H54 (cell line): Measurements from ENCODE around the gene DRD2.

Experiments used
- DNase-seq: peaks from one replicate; pipeline ENCODE4 v3.0.0; 2011; ENCODE audit warnings: low spot score, mixed read lengths; ENCODE audit not compliant: insufficient read length
- FAIRE-seq: peaks from 3 replicates; lab custom pipeline; 2011; peaks lifted over from hg19 to GRCh38; lab: Jason Lieb, UNC
- POLR2A ChIP-seq: IDR thresholded peaks from 2 replicates; pipeline ENCODE4 v1.6.1; 2011; ENCODE audit warnings: low read depth, mild to moderate bottlenecking, low read length

The DRD2 gene

DNA sequence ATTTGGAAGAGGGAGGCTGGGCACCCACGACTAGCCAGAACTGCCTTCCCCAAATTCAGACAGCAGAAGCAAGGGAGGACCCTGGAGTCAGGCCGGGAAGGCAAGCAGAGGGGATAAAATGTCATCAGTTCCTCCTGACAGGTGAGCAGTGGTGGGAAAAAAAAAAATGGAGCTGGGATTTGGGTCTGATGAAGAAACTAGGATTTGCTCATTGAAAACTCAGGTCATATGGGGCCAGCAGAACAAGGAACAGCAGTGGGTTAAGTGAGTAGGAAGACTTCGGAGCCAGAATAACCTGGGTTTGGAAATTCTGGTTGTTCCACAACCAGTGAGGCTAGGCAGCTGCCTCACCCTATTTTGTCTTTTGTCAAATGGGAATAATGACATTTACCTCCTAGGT lies 28.9 kb upstream of the DRD2 start:
- DNase-seq (no peak), FAIRE-seq (no peak)
- TF ChIP-seq POLR2A = no peak

GRCh38 chr11:113497066-113497910 lies 22.1 kb upstream of the DRD2 start:
- DNase-seq (no peak), FAIRE-seq (no peak)
- no peak for TF ChIP-seq POLR2A

DNA sequence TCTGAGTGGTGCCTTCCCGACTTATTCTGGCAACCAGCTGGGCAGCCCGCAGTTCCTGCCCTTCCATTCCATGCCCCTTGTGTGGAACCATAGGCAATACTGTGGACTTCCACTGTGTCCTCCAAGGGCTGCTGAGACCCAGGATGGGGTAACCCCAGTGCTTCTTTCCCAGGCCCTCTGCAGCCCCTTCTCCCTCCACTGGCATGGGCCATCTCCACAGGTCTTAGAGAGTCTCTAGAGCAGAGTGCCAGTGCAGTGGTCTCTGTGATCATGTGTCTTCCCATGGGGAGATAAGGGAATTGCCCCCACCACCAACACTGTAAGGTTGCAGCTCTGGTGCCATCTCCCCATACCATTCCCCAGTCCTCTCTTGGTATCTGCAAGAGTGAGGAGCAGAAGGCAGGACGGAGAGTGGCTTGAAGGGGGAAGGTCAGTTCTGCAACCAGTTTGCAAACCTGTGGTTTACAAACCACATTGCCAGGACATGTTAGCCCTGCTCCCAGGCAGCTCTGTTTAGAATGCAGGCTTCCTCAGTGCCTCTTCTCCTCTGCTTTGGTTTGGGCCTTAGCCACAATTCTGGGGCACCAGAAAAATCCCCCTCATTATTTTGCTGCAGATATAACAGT lies 20.9 kb upstream of the DRD2 start:
- no peak for TF ChIP-seq POLR2A
- FAIRE-seq = no peak
- no peak for DNase-seq

DNA sequence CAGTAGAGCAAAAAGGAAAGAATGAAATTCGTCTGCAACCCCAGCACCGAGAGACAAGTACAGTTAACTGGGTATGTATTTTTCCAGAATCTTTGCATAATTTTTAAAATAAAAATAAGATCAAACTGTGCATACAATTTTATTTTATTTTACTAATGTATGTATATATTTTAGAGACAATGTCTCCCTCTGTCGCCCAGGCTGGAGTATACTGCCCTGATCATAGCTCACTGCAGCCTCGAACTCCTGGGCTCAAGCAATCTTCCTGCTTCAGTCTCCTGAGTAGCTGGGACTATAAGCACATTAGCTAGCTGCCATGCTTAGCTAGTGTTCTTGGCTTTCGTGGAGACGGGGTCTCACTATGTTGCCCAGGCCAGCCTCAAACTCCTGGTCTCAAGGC lies 18.8 kb upstream of the DRD2 start:
- DNase-seq (no peak), FAIRE-seq (no peak)
- TF ChIP-seq POLR2A = no peak

DNA sequence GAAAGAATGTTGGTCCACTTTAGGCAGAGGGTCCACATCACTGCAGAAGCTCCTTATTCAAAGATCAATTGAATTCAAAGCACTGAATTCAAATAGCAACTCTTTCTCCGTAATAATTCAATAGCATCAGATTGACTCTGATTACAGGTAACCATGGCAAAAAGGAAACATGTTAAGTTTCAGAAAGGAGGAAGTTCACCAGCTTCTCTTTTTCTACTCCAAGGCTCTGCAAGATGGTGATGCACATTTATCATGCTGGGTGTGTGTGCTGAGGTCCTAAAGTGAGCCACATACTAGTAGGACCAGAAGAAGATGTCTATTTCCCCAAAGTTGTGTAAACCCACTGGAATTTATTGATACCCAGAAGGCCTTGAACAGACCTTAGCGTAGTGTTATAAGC lies 18.0 kb upstream of the DRD2 start:
- no peak for FAIRE-seq
- TF ChIP-seq POLR2A = no peak
- no peak for DNase-seq

DNA sequence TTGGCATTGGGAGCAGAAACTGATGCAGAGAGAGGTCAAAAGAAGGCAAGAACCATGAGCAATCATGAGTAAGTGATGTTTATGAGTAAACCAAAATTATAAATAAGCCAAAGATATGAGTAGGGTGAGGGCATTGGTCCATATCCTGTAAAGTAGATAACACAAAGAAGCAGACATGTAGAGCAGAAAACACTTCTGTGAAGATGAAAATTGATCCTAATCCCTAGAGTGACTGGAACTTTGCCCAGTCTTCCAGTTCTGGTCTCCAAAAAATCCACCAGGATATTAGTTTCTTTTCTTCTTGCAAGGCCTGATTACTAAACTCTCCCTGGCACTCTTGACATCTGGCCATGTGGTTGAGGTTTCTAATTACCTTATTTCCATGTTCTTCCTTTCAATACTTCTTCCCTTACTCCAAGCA lies 13.7 kb upstream of the DRD2 start:
- no peak for TF ChIP-seq POLR2A
- no peak for DNase-seq

GRCh38 chr11:113487622-113488021 lies 12.4 kb upstream of the DRD2 start:
- TF ChIP-seq POLR2A = no peak
- no peak for FAIRE-seq

More for the DNA sequence above, 13.7 kb upstream of the DRD2 start:
- FAIRE-seq = no peak

GRCh38 chr11:113484223-113484622 lies 9.0 kb upstream of the DRD2 start:
- DNase-seq (no peak), FAIRE-seq (no peak)

More at GRCh38 chr11:113487622-113488021, 12.4 kb upstream of the DRD2 start:
- DNase-seq = no peak

GRCh38 chr11:113481672-113482071 lies 6.5 kb upstream of the DRD2 start:
- DNase-seq (no peak), FAIRE-seq (peak; percentile 6)
- no peak for TF ChIP-seq POLR2A

More at GRCh38 chr11:113484223-113484622, 9.0 kb upstream of the DRD2 start:
- TF ChIP-seq POLR2A = no peak

GRCh38 chr11:113481226-113481625 lies 6.0 kb upstream of the DRD2 start:
- DNase-seq (no peak), FAIRE-seq (no peak)
- TF ChIP-seq POLR2A = no peak

DNA sequence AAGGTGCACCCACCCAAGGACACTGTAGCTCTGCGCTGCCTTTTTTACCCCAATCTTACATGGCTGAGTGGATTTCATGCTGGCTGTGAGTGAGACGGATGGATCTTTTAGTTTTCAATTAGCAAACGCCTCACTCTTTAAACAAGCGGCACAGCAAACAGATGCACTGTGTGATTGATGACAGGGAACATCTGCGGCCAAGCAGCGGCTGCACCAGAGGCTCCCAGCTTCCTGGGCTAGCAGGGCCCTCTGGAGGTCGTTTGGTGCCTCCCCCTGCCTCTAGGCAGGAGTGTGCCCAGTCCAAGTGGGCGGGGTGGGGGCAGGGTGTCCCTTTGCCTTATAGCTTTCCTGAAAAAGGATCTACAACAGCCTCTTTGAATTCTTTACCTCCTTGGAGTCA lies 2.1 kb upstream of the DRD2 start:
- FAIRE-seq (no peak), DNase-seq (no peak)
- TF ChIP-seq POLR2A = no peak

- no peak for DNase-seq
- no peak for TF ChIP-seq POLR2A
- no peak for FAIRE-seq
These were observed 1.4 kb upstream of the DRD2 start for GRCh38 chr11:113476553-113476952.

DNA sequence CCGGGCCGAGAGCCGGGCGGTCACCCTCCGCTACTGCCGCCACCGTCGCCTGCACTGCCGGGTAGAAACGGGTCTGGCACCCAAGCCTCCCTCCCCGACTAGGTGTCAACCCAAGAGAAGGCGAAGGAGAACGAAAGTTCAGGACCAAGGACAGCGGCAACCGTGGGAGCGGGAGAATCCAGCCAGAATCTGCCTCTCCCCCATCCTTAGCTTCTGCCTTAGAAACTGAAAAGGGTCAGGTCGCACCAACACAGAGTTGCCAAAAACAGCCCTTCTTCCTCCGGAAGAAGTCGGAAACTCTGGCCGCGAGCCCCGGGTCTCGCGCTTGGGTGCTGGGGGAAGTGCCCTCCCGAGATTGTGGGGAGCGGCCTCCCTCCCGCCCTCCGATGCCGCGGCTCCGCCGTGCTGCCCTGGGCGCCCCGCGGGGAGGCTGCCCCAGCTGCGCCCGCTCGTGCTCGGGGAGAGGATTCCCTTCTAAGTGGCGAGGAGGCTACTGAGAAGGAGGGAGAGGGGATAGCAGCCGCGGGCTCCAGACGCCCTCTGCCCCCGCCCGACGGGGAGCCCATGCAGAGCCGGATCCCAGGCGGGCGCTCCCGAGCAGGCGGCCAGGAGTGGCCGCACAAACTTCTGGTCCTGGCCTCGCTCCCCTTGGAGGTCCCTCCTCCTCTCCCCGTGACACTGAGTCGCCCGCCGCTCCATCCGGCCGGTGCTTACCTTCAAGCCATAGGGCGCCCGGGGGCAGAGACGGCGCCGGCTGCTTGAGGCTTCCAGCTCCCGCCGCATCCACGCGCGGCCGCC lies 637 bp downstream of the DRD2 start:
- TF ChIP-seq POLR2A = no peak
- DNase-seq (peak; percentile 54), FAIRE-seq (no peak)

GRCh38 chr11:113473983-113474361 lies 1.2 kb downstream of the DRD2 start:
- DNase-seq (no peak), FAIRE-seq (no peak)
- no peak for TF ChIP-seq POLR2A
